ENCODE measurements around the gene TKFC. TPM values are rescaled to one million over a fixed set of nuclear protein-coding genes. Genes with fewer than 3 reads are reported as not detected.

The TKFC gene
- polyA plus RNA-seq, 1 experiment, result 37.6 TPM

DNA sequence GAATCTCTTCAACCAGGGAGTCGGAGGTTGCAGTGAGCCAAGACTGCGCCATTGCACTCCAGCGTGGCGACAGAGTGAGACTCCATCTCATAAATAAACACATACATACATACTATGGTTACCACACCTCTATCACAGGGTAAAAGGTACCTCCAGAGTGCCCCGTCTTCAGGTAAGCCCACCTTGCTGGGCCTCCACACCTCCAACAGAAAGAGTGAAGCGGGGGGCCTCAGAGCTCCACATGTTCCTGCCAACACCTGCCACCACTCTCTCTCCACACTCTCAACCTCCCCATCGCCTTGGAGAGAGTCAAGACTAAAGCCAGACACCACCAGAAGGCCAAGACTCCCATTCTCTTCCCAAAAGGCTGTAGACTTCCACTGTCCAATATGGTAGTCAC is 27.6 kb upstream of the TKFC start:
- H3K27me3 ChIP-seq (ENCODE audit: control insufficient read depth, insufficient read depth, low read length), result no peaks in the 10 kb centered on the region
- TF ChIP-seq CTCF (IDR thresholded peaks at IDR 0.05; ENCODE audit: insufficient read depth, low read depth, low read length), result no peak
- POLR2A ChIA-PET, result no interaction called here
- no peak for DNase-seq (ENCODE audit: low read depth)
- peaks cover 56% of the 10 kb centered on the region for H3K36me3 ChIP-seq (ENCODE audit: control insufficient read depth, insufficient read depth, low read length)
- CTCF ChIA-PET, result interaction anchor here (1.0 kb wide), 1 partner anchor 51 kb away, joined by 3 read pairs; no protein-coding TSS in a partner anchor
- no peak overlapping the region for H3K4me3 ChIP-seq (ENCODE audit: low read depth, low read length)

DNA sequence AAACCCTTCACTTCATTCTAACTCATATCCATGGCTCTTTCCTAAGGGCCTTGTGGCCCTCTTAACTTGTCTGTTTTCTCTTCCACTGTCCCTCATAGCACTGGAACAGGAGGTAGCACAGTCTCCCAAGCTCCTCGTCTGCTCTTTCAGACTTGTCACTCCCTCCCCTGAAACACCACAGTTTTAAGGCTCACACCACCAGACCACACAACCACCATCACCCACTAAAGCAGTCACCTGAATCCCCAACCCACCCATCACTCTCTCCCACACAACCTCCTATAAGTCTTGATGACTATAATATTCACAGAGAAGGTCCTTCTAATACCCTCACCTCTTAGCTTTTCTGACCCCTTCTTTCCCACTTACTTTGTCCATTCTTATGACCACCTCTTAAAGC is 26.8 kb upstream of the TKFC start:
- H3K36me3 ChIP-seq (ENCODE audit: control insufficient read depth, insufficient read depth, low read length), result peaks cover 56% of the 10 kb centered on the region
- POLR2A ChIA-PET, result no interaction called here
- no peak for TF ChIP-seq CTCF (IDR thresholded peaks at IDR 0.05; ENCODE audit: insufficient read depth, low read depth, low read length)

GRCh38 chr11:61307354-61307753 is 25.7 kb upstream of the TKFC start:
- no peak for TF ChIP-seq CTCF (IDR thresholded peaks at IDR 0.05; ENCODE audit: insufficient read depth, low read depth, low read length)
- DNase-seq (ENCODE audit: low read depth), result no peak
- CTCF ChIA-PET, result interaction anchor here (0.8 kb wide), 1 partner anchor 29 kb away, joined by 3 read pairs; no protein-coding TSS in a partner anchor
- POLR2A ChIA-PET, result no interaction called here
- Histone ChIP-seq H3K4me3 (ENCODE audit: low read depth, low read length) (no peak overlapping the region), H3K27me3 (ENCODE audit: control insufficient read depth, insufficient read depth, low read length) (no peaks in the 10 kb centered on the region), H3K36me3 (ENCODE audit: control insufficient read depth, insufficient read depth, low read length) (peaks cover 54% of the 10 kb centered on the region)

More for the DNA sequence above, 26.8 kb upstream of the TKFC start:
- Histone ChIP-seq H3K27me3 (ENCODE audit: control insufficient read depth, insufficient read depth, low read length) (no peaks in the 10 kb centered on the region), H3K4me3 (ENCODE audit: low read depth, low read length) (no peak overlapping the region)
- CTCF ChIA-PET, result no interaction called here
- DNase-seq (ENCODE audit: low read depth), result no peak

GRCh38 chr11:61309141-61309540 is 23.9 kb upstream of the TKFC start:
- POLR2A ChIA-PET, result interaction anchor here (0.6 kb wide), 1 partner anchor 131 kb away, joined by 5 read pairs; no protein-coding TSS in a partner anchor
- Histone ChIP-seq H3K4me3 (ENCODE audit: low read depth, low read length) (no peak overlapping the region), H3K27me3 (ENCODE audit: control insufficient read depth, insufficient read depth, low read length) (no peaks in the 10 kb centered on the region), H3K36me3 (ENCODE audit: control insufficient read depth, insufficient read depth, low read length) (peaks cover 50% of the 10 kb centered on the region)
- TF ChIP-seq CTCF (IDR thresholded peaks at IDR 0.05; ENCODE audit: insufficient read depth, low read depth, low read length), result no peak
- CTCF ChIA-PET, result interaction anchor here (0.7 kb wide), 1 partner anchor 13 kb away, joined by 4 read pairs; no protein-coding TSS in a partner anchor
- DNase-seq (ENCODE audit: low read depth), result no peak

GRCh38 chr11:61309739-61310138 is 23.3 kb upstream of the TKFC start:
- Histone ChIP-seq H3K36me3 (ENCODE audit: control insufficient read depth, insufficient read depth, low read length) (peaks cover 51% of the 10 kb centered on the region), H3K4me3 (ENCODE audit: low read depth, low read length) (no peak overlapping the region), H3K27me3 (ENCODE audit: control insufficient read depth, insufficient read depth, low read length) (no peaks in the 10 kb centered on the region)
- DNase-seq (ENCODE audit: low read depth), result no peak
- ChIA-PET CTCF (interaction anchor here (0.7 to 1.0 kb wide), 2 partner anchors 13 to 75 kb away, joined by 3 to 4 read pairs; no protein-coding TSS in a partner anchor), POLR2A (interaction anchor here (0.6 kb wide), 1 partner anchor 130 kb away, joined by 5 read pairs; no protein-coding TSS in a partner anchor)
- TF ChIP-seq CTCF (IDR thresholded peaks at IDR 0.05; ENCODE audit: insufficient read depth, low read depth, low read length), result no peak
